ENCODE data around the gene MAP2K1.

- TF ChIP-seq CTCF (IDR thresholded peaks at IDR 0.05; ENCODE audit: insufficient read depth, low read depth, low read length) (no peak), EZH2 (IDR thresholded peaks at IDR 0.05; ENCODE audit: insufficient read depth, low read length) (no peak)
These were observed 14.7 kb downstream of the MAP2K1 start for GRCh38 chr15:66401130-66402021.
